Smooth muscle cell (in vitro differentiated cells): Measurements from ENCODE around the gene DIPK1B. TPM values are rescaled to one million over a fixed set of nuclear protein-coding genes. Genes with fewer than 3 reads are reported as not detected.

Source experiments
- DNase-seq: peaks from one replicate; lab custom pipeline; 2025; ENCODE audit not compliant: unreplicated experiment; lab: John Stamatoyannopoulos, UW
- H2AFZ ChIP-seq: fragments of 200-600 bp; sonication (generic); 2 replicates; pipeline ENCODE4 v1.6.0; 2016; ENCODE audit warnings: antibody characterized with exemption, low read depth, mild to moderate bottlenecking
- H3F3A ChIP-seq: fragments of 200-600 bp; sonication (generic); 2 replicates; pipeline ENCODE4 v1.6.0; 2017; ENCODE audit warnings: antibody characterized with exemption, low read depth
- H3K27ac ChIP-seq: fragments of 200-600 bp; sonication (generic); 2 replicates; pipeline ENCODE4 v1.5.1; 2016; ENCODE audit warnings: low read depth, mild to moderate bottlenecking
- H3K27me3 ChIP-seq: fragments of 200-600 bp; sonication (generic); 2 replicates; pipeline ENCODE4 v1.6.1; 2016; ENCODE audit warnings: low read depth, mild to moderate bottlenecking
- H3K36me3 ChIP-seq: fragments of 200-600 bp; sonication (generic); 2 replicates; pipeline ENCODE4 v1.5.1; 2016; ENCODE audit warnings: low read depth
- H3K4me1 ChIP-seq: fragments of 200-600 bp; sonication (generic); 2 replicates; pipeline ENCODE4 v1.5.1; 2016; ENCODE audit warnings: low read depth
- H3K4me2 ChIP-seq: fragments of 200-600 bp; sonication (generic); 2 replicates; pipeline ENCODE4 v1.6.0; 2016; ENCODE audit warnings: mild to moderate bottlenecking
- H3K4me3 ChIP-seq: fragments of 200-600 bp; sonication (generic); 2 replicates; pipeline ENCODE4 v1.5.1; 2016; ENCODE audit warnings: mild to moderate bottlenecking
- H3K79me2 ChIP-seq: fragments of 200-600 bp; sonication (generic); 2 replicates; pipeline ENCODE4 v1.6.0; 2016; ENCODE audit warnings: low read depth, mild to moderate bottlenecking
- H3K9ac ChIP-seq: fragments of 200-600 bp; sonication (generic); 2 replicates; pipeline ENCODE4 v1.6.0; 2016; ENCODE audit warnings: low read depth
- H3K9me3 ChIP-seq: fragments of 200-600 bp; sonication (generic); replicated peaks from 2 replicates; pipeline ENCODE4 v1.5.1; 2016; ENCODE audit warnings: low read depth
- H4K20me1 ChIP-seq: fragments of 200-600 bp; sonication (generic); 2 replicates; pipeline ENCODE4 v1.6.0; 2016; ENCODE audit warnings: low read depth
- CTCF ChIP-seq: fragments of 200-600 bp; sonication (generic); IDR thresholded peaks from 2 replicates; pipeline ENCODE4 v1.5.1; 2017; ENCODE audit warnings: borderline replicate concordance, mild to moderate bottlenecking, antibody characterized with exemption; ENCODE audit not compliant: insufficient read depth, poor library complexity, severe bottlenecking
- WGBS: methylation state at CpG from one replicate; pipeline ENCODE4 v1.1.7; 2016; ENCODE audit warnings: low lambda C conversion rate; 5-methylcytosine and 5-hydroxymethylcytosine counted together
- polyA plus RNA-seq: library from polyadenylated mRNA; unstranded; fragments of >200 nt; fragmentation: Nextera tagmentation; extraction: Ambion mirVana; gene quantifications from 2 replicates; pipeline ENCODE4 v1.2.1, GENCODE V29; 2016
- total RNA-seq: library from RNA; depleted of rRNA; stranded (reverse); fragments of >200 nt; gene quantifications from 2 replicates; pipeline ENCODE4 v1.2.3, GENCODE V29; 2014

Gene DIPK1B
- total and polyA plus RNA-seq, 2 experiments from 2014 or later: 14.6 to 58.5 TPM

- H3K4me1 ChIP-seq: no peaks in the 10 kb centered on the region
- no peaks in the 10 kb centered on the region for H3K27me3 ChIP-seq
- H3K9me3 ChIP-seq: no peaks in the 10 kb centered on the region
- TF ChIP-seq CTCF: no peak
- no peaks in the 10 kb centered on the region for H3K79me2 ChIP-seq
- H3K27ac ChIP-seq: no peak overlapping the region
- H3K4me3 ChIP-seq: no peak overlapping the region
- WGBS: 97% methylated on average over 21 of the region's 23 CpGs
- H3K36me3 ChIP-seq: no peaks in the 10 kb centered on the region
- no peak overlapping the region for H2AFZ ChIP-seq
- no peaks in the 10 kb centered on the region for H4K20me1 ChIP-seq
- no peak overlapping the region for H3K9ac ChIP-seq
- H3K4me2 ChIP-seq: no peak overlapping the region
- H3F3A ChIP-seq: no peaks in the 10 kb centered on the region
- DNase-seq: no peak
Observed at GRCh38 chr9:136669791-136670464, 42.4 kb upstream of the DIPK1B start.

DNA sequence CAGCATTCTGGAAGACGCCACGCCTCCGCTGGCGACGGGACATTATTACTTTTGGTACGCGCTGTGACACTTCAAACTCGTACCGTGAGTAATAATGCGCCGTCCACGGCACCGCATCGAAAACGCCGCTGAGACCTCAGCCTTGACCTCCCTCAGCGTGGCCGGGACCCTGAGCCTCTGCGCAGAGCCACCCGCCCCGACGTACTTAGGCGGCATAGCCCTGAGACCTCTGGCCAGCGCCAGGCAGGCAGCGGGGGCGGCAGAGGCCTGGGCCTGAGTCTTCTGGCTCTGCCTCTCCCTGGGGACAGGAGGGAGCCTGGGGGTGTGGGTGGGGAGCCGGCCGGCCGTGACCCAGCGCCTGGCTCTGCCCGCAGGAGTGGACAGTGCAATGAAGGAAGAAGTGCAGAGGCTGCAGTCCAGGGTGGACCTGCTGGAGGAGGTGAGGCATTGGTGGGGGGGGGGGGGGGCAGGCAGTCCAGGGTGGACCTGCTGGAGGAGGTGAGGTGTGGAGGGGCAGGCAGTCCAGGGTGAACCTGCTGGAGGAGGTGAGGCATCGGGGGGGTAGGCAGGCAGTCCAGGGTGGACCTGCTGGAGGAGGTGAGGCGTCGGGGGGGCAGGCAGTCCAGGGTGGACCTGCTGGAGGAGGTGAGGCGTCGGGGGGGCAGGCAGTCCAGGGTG lies 41.7 kb upstream of the DIPK1B start:
- 91% methylated on average over 23 of the region's 36 CpGs for WGBS

DNA sequence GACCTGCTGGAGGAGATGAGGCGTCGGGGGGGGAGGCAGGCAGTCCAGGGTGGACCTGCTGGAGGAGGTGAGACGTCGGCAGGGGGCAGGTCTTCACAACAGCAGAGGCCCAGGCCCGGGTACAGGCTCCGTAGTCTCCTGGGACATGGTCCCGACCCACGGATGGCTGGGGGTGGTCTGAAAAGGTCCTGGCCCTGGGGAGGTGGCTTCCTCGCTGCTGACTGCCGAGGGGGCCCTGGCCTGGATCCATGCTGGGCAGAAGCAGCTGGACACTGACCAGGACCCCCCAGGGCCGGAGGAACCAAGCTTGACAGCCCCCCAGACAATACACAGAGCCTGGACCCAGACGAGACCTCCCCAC lies 41.1 kb upstream of the DIPK1B start:
- peaks cover 8% of the 10 kb centered on the region for H4K20me1 ChIP-seq
- H3K27ac ChIP-seq: no peak overlapping the region
- no peaks in the 10 kb centered on the region for H3K36me3 ChIP-seq
- H3K9me3 ChIP-seq: no peaks in the 10 kb centered on the region
- H3K4me2 ChIP-seq: no peak overlapping the region
- no peak for TF ChIP-seq CTCF
- H3K4me1 ChIP-seq: no peaks in the 10 kb centered on the region
- DNase-seq: no peak
- H3F3A ChIP-seq: no peaks in the 10 kb centered on the region
- H3K79me2 ChIP-seq: no peaks in the 10 kb centered on the region
- no peak overlapping the region for H2AFZ ChIP-seq
- 67% methylated on average over 6 of the region's 12 CpGs for WGBS
- H3K9ac ChIP-seq: no peak overlapping the region
- H3K4me3 ChIP-seq: no peak overlapping the region
- no peaks in the 10 kb centered on the region for H3K27me3 ChIP-seq

More for the DNA sequence above, 41.7 kb upstream of the DIPK1B start:
- no peaks in the 10 kb centered on the region for H3K79me2 ChIP-seq
- no peaks in the 10 kb centered on the region for H3K9me3 ChIP-seq
- no peaks in the 10 kb centered on the region for H3K27me3 ChIP-seq
- no peak overlapping the region for H2AFZ ChIP-seq
- no peak overlapping the region for H3K9ac ChIP-seq
- no peak for TF ChIP-seq CTCF
- H3K27ac ChIP-seq: no peak overlapping the region
- no peak for DNase-seq
- no peaks in the 10 kb centered on the region for H3K4me1 ChIP-seq
- no peak overlapping the region for H3K4me2 ChIP-seq
- H3K4me3 ChIP-seq: no peak overlapping the region
- H3F3A ChIP-seq: no peaks in the 10 kb centered on the region
- H4K20me1 ChIP-seq: peaks cover 3% of the 10 kb centered on the region
- no peaks in the 10 kb centered on the region for H3K36me3 ChIP-seq
